Lung (tissue), 12 donors: ENCODE results near the gene JAM2. TPM values are rescaled to one million over a fixed set of nuclear protein-coding genes. Genes with fewer than 3 reads are reported as not detected.

Experiments
- ATAC-seq: fragments of 200-7000 bp; cut with Tn5 transposase; one replicate; pipeline ENCODE4 v1.9.1; 2020; ENCODE audit warnings: moderate number of reproducible peaks; ENCODE audit not compliant: insufficient read depth, low FRiP score
- DNase-seq, 3 donors: peaks; one replicate each; pipeline ENCODE4 v3.0.0-alpha.2; 2013 to 2017
- H3K27ac ChIP-seq, 2 donors: one replicate each; pipeline ENCODE4 v1.5.1; 2013; ENCODE audit warnings: mild to moderate bottlenecking in 2 of 2, moderate library complexity in 2 of 2, control low read depth in 1 of 2, inconsistent platforms in 1 of 2, low read depth in 1 of 2, low read length in 1 of 2
- H3K27me3 ChIP-seq, 3 donors: one replicate each; pipeline ENCODE4 v1.5.1; 2013; ENCODE audit warnings: low read length in 2 of 3; ENCODE audit not compliant: control insufficient read depth in 3 of 3, insufficient read depth in 3 of 3
- H3K36me3 ChIP-seq, 4 donors: one replicate each; pipeline ENCODE4 v1.5.1; 2013; ENCODE audit warnings: low read length in 4 of 4, mild to moderate bottlenecking in 1 of 4, moderate library complexity in 1 of 4; ENCODE audit not compliant: control insufficient read depth in 4 of 4, insufficient read depth in 4 of 4
- H3K4me1 ChIP-seq, 5 donors: one replicate each; pipeline ENCODE4 v1.5.1; 2013; ENCODE audit warnings: low read length in 5 of 5, mild to moderate bottlenecking in 2 of 5, moderate library complexity in 1 of 5; ENCODE audit not compliant: control insufficient read depth in 5 of 5, insufficient read depth in 5 of 5
- H3K4me3 ChIP-seq: one replicate; pipeline ENCODE4 v1.5.1; 2013; ENCODE audit warnings: mild to moderate bottlenecking, control low read depth, moderate library complexity
- H3K9ac ChIP-seq, 2 donors: one replicate each; pipeline ENCODE4 v1.5.1; 2013; ENCODE audit warnings: low read length in 2 of 2, control low read depth in 1 of 2; ENCODE audit not compliant: insufficient read depth in 1 of 2
- H3K9me3 ChIP-seq, 4 donors: one replicate each; pipeline ENCODE4 v1.5.1; 2013; ENCODE audit warnings: low read length in 3 of 4, mild to moderate bottlenecking in 1 of 4, moderate library complexity in 1 of 4; ENCODE audit not compliant: control insufficient read depth in 4 of 4, insufficient read depth in 3 of 4
- WGBS, 2 donors: extraction: QIAGEN DNeasy Blood & Tissue Kit; methylation state at CpG; one replicate each; pipeline ENCODE4 v1.1.7; 2013; 5-methylcytosine and 5-hydroxymethylcytosine counted together
- polyA plus RNA-seq, 2 donors: library from polyadenylated mRNA; stranded (reverse); fragments of 200-250 nt; gene quantifications; one replicate each; pipeline ENCODE4 v1.2.1, GENCODE V29; 2013
- total RNA-seq, 2 donors: library from RNA; depleted of rRNA in 1 of 2; stranded (reverse); fragments of >200 nt in 1 of 2; gene quantifications; one replicate each; pipeline ENCODE4 v1.2.1, GENCODE V29; 2014 to 2021
- TF ChIP-seq, protein P1 (sequence below): IDR thresholded peaks from 2 replicates; pipeline ENCODE4 v1.5.1; 2012; ENCODE audit warnings: mild to moderate bottlenecking; ENCODE audit errors: control extremely low read depth, extremely low read depth
- donor health status: control.
- donor health status: control.
- donor health status: Bipolar disorder and iron deficiency.
- donor health status: healthy.
- donor health status: DM: yes; HTN: yes; CAD: no.

Gene JAM2
- total and polyA plus RNA-seq, 4 donors, result 11.1 to 57.1 (median 14.4) TPM

DNA sequence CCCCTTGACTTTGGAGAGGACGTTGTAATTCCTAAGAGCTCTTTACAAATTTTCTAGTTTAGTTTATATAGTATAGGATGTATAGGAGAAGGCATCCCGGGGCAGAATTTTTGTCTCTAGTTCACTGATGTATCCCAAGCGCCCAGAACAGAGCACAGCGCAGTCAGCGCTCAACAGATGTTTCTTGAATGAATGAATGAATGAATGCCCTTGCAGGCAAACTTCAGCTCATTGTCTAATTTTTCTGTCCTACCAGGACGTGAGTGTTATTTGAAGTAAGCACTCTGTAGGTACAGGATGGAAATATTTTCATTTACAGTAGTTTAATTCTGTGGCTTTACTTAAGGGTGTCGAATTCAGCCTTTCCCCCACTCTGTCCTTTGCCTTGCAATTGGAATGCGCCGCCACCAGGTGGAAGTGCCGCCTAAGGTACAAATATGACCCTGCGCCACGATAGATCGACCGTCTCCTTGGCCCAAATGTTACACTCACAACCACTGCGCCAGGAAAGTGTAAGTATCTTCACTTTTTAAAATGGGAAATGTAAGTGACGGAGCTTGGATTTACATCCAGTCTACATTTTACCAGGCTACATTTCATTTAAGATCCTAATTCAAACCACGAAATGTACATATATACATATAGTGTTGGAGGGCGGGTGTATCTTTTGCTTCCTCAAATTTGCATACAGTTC, 30.9 kb upstream of the JAM2 start:
- peaks cover 0 to 15% (median 6%) of the 10 kb centered on the region in 5 donors for H3K4me1 ChIP-seq
- peaks cover 2 to 11% (median 6%) of the 10 kb centered on the region in 4 donors for H3K36me3 ChIP-seq
- DNase-seq (peak; percentile 85 to 92 (median 91)), ATAC-seq (peak; percentile 90)
- H3K9me3 ChIP-seq, result no peaks in the 10 kb centered on the region
- H3K9ac ChIP-seq, result peak overlapping the region in 1 of 2 donors; percentile 24
- 6 to 7% methylated on average over 18 of the region's 18 CpGs for whole genome bisulfite sequencing, 2 donors
- H3K27ac ChIP-seq, result no peak overlapping the region
- H3K4me3 ChIP-seq, result peak overlapping the region; percentile 20
- TF ChIP-seq, protein P1, sequence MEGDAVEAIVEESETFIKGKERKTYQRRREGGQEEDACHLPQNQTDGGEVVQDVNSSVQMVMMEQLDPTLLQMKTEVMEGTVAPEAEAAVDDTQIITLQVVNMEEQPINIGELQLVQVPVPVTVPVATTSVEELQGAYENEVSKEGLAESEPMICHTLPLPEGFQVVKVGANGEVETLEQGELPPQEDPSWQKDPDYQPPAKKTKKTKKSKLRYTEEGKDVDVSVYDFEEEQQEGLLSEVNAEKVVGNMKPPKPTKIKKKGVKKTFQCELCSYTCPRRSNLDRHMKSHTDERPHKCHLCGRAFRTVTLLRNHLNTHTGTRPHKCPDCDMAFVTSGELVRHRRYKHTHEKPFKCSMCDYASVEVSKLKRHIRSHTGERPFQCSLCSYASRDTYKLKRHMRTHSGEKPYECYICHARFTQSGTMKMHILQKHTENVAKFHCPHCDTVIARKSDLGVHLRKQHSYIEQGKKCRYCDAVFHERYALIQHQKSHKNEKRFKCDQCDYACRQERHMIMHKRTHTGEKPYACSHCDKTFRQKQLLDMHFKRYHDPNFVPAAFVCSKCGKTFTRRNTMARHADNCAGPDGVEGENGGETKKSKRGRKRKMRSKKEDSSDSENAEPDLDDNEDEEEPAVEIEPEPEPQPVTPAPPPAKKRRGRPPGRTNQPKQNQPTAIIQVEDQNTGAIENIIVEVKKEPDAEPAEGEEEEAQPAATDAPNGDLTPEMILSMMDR, result peak; percentile 96
- H3K27me3 ChIP-seq, result no peaks in the 10 kb centered on the region

DNA sequence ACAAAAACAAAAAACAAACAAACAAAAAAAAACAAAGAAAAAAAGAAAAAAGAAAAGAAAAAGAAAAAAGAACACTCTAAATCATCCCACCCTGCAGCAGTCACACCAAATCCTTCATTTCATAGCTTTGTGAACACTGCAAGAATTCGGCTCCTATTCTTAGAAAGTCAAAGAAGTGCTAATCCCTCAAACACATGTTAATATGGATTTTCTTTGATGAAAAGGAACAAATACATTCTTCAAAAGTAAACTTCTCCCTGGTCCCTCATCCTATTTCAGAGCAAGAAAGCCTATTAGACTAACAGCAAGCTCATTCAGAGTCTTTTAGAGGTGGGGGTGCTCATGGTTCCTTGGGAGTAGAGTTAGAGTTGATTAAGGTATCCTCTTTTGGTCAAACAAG, 24.6 kb upstream of the JAM2 start:
- Histone ChIP-seq H3K27ac (no peak overlapping the region), H3K4me1 (no peaks in the 10 kb centered on the region), H3K36me3 (no peaks in the 10 kb centered on the region), H3K27me3 (no peaks in the 10 kb centered on the region), H3K4me3 (no peak overlapping the region), H3K9me3 (no peaks in the 10 kb centered on the region), H3K9ac (no peak overlapping the region)
- WGBS, 2 donors, result 95 to 97% methylated on average over 1 of the region's 1 CpG
- ATAC-seq (no peak), DNase-seq (no peak)
- TF ChIP-seq, protein P1, result no peak

DNA sequence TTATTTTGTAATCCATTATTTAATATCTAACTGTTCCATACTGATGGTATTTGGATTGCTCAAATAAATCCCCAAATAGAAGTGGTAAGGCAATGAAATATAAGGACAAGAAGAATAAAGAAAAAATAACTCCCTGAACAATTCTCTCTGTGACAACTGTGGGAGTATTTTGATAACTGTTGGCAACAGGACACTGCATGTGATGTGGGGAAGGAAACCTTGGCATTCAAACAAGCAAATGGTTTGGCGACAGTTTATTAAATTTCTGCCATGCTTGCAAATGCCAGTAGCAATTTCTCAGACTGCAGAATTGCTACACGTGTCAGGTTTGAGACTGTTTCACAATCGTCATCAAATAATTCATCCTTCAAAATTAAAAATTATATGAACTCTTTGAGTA, 23.2 kb upstream of the JAM2 start:
- no peaks in the 10 kb centered on the region for H3K4me1 ChIP-seq
- no peak overlapping the region for H3K27ac ChIP-seq
- H3K27me3 ChIP-seq, result no peaks in the 10 kb centered on the region
- DNase-seq (no peak), ATAC-seq (no peak)
- TF ChIP-seq, protein P1, result no peak
- H3K9ac ChIP-seq, result no peak overlapping the region
- H3K9me3 ChIP-seq, result no peaks in the 10 kb centered on the region
- no peak overlapping the region for H3K4me3 ChIP-seq
- no peaks in the 10 kb centered on the region for H3K36me3 ChIP-seq
- 62 to 73% methylated on average over 3 of the region's 3 CpGs for WGBS, 2 donors

DNA sequence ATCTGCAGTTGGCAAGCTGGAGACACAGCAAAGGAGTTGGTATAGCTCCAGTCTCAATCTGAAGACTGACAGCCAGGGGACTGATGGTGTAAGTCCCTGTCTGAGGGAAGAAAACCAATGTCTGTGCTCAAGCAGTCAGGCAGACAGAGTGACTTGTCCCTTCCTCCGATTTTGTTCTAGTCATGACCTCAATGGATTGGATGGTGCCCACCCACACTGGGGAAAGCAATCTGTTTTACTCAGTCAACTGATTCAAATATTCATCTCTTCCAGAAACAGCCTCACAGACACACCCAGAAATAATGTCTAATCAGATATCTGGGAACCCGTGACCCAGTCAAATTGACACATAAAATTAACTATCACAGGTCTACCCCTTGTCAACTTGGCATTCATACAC, 19.9 kb upstream of the JAM2 start:
- H3K9me3 ChIP-seq, result no peaks in the 10 kb centered on the region
- 71 to 91% methylated on average over 2 of the region's 2 CpGs for WGBS, 2 donors

More for the DNA sequence above, 19.9 kb upstream of the JAM2 start:
- no peak overlapping the region for H3K9ac ChIP-seq
- H3K27ac ChIP-seq, result no peak overlapping the region
- ATAC-seq (no peak), DNase-seq (no peak)
- TF ChIP-seq, protein P1, result no peak
- no peak overlapping the region for H3K4me3 ChIP-seq
- no peaks in the 10 kb centered on the region for H3K36me3 ChIP-seq
- H3K27me3 ChIP-seq, result no peaks in the 10 kb centered on the region
- H3K4me1 ChIP-seq, result no peaks in the 10 kb centered on the region
